Gastrocnemius medialis (tissue), 4 donors: ENCODE results near the gene SMIM44.

ENCODE experiments used
- POLR2A ChIP-seq, 2 donors: fragments of 450-650 bp; IDR thresholded peaks; one replicate each; pipeline ENCODE4 v1.6.1; 2017; ENCODE audit warnings: antibody characterized with exemption in 2 of 2, mild to moderate bottlenecking in 2 of 2, moderate library complexity in 2 of 2
- TF ChIP-seq, protein P1 (sequence below), 5 experiments: fragments of 450-650 bp in 3 of 5; fragments of 200-600 bp in 2 of 5; sonication (generic) in 2 of 5; IDR thresholded peaks in 4 of 5; conservative IDR thresholded peaks in 1 of 5; 1 replicate in 4 of 5; 2 replicates in 1 of 5; pipeline ENCODE4 v1.5.1; 2016 to 2019; ENCODE audit warnings: antibody characterized with exemption in 5 of 5, mild to moderate bottlenecking in 3 of 5, moderate library complexity in 3 of 5

DNA sequence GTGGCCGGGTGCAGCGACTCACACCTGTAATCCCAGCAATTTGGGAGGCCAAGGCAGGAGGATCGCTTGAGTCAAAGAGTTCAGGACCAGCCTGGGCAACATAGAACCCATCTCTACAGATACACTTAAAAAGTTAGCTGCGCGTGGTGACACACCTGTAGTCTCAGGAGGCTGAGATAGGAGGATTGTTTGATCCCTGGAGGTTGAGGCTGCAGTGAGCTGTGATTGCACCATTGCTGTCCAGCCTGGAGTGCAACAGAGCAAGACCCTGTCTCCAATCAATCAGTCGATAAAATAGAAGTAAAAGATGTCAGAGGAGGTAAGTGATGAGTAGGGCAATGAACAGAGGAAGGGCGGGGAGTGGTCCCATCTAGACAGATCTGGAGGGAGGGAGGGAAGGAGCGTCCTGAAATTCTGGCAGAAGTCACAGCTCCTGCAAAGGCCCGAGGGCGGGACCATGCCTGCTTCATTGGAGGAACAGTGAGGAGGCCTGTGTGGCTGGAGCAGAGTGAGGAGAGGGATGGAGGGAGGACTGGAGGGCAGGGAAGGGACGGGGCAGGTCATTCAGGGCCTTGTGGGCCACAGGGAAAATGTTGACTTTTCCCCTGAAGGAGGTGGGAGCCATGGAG lies 12.6 kb downstream of the SMIM44 start:
- TF ChIP-seq, protein P1, sequence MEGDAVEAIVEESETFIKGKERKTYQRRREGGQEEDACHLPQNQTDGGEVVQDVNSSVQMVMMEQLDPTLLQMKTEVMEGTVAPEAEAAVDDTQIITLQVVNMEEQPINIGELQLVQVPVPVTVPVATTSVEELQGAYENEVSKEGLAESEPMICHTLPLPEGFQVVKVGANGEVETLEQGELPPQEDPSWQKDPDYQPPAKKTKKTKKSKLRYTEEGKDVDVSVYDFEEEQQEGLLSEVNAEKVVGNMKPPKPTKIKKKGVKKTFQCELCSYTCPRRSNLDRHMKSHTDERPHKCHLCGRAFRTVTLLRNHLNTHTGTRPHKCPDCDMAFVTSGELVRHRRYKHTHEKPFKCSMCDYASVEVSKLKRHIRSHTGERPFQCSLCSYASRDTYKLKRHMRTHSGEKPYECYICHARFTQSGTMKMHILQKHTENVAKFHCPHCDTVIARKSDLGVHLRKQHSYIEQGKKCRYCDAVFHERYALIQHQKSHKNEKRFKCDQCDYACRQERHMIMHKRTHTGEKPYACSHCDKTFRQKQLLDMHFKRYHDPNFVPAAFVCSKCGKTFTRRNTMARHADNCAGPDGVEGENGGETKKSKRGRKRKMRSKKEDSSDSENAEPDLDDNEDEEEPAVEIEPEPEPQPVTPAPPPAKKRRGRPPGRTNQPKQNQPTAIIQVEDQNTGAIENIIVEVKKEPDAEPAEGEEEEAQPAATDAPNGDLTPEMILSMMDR (IDR thresholded peaks at IDR 0.05 in 4 of 5, conservative IDR thresholded peaks at IDR 0.05 in 1 of 5), result no peak
- no peak for TF ChIP-seq POLR2A (IDR thresholded peaks at IDR 0.05)
